HepG2 (cell line): ENCODE data around the gene SMC6. TPM values are rescaled to one million over a fixed set of nuclear protein-coding genes. Genes with fewer than 3 reads are reported as not detected.

ENCODE experiments used
- ATAC-seq: fragments of 200-7000 bp; cut with Tn5 transposase; 3 replicates; pipeline ENCODE4 v1.9.1; 2020; ENCODE audit warnings: mild to moderate bottlenecking, moderate library complexity
- BruUV-seq: library from RNA; stranded (reverse); fragments of 400-500 nt; replicated peaks from 2 replicates; lab custom pipeline; 2021; lab: Mats Ljungman, UMichigan
- CTCF ChIA-PET: fragments of 300-600 bp; formaldehyde crosslinking; extraction: SDS; loops from one replicate; lab custom pipeline; 2021; ENCODE audit warnings: low total read pairs, inconsistent platforms, low intra/inter-chr PET ratio; lab: Yijun Ruan, JAX
- POLR2A ChIA-PET: fragments of 350-600 bp; sonication (Branson Sonifier 250); formaldehyde crosslinking; loops from one replicate; lab custom pipeline; 2020; ENCODE audit warnings: antibody characterized with exemption, inconsistent platforms; lab: Yijun Ruan, JAX
- DNase-seq: peaks from one replicate; pipeline ENCODE4 v3.0.0-alpha.2; 2015; ENCODE audit warnings: low spot score
- FAIRE-seq: peaks from 3 replicates; lab custom pipeline; 2011; peaks lifted over from hg19 to GRCh38; lab: Jason Lieb, UNC
- H2AFZ ChIP-seq: one replicate; pipeline ENCODE4 v1.6.1; 2011; ENCODE audit warnings: low read length, inconsistent platforms
- H3K27ac ChIP-seq: fragments of 300-600 bp; 3 replicates; pipeline ENCODE4 v1.8.0; 2011; ENCODE audit warnings: mixed run types, mild to moderate bottlenecking, mixed read lengths, low read length, inconsistent platforms; ENCODE audit not compliant: insufficient read depth; ENCODE audit errors: extremely low read length
- H3K27me3 ChIP-seq, 2 experiments: fragments of 200-600 bp in 1 of 2; 2 replicates in 1 of 2; 3 replicates in 1 of 2; pipeline versions ENCODE4 v1.6.0 to v1.8.0; 2011; ENCODE audit warnings: low read length in 2 of 2, mild to moderate bottlenecking in 2 of 2, moderate library complexity in 2 of 2, inconsistent platforms in 1 of 2; ENCODE audit not compliant: insufficient read depth in 2 of 2, control insufficient read depth in 1 of 2
- H3K36me3 ChIP-seq, 2 experiments: fragments of 200-600 bp in 1 of 2; replicated peaks in 1 of 2; 2 replicates in 1 of 2; 3 replicates in 1 of 2; pipeline versions ENCODE4 v1.5.1 to v1.8.0; 2011; ENCODE audit warnings: low read length in 2 of 2, inconsistent platforms in 1 of 2; ENCODE audit not compliant: insufficient read depth in 2 of 2, control insufficient read depth in 1 of 2
- H3K4me1 ChIP-seq: 2 replicates; pipeline ENCODE4 v1.5.1; 2012; ENCODE audit warnings: low read length, inconsistent platforms; ENCODE audit not compliant: insufficient read depth
- H3K4me2 ChIP-seq: 2 replicates; pipeline ENCODE4 v1.6.0; 2011; ENCODE audit warnings: low read depth, low read length, inconsistent platforms
- H3K4me3 ChIP-seq, 3 experiments: fragments of 200-600 bp in 1 of 3; sonication (generic), shearing (Covaris generic) in 1 of 3; replicated peaks in 1 of 3; 2 replicates each; pipeline ENCODE4 v1.5.1; 2011 to 2016; ENCODE audit warnings: low read length in 3 of 3, inconsistent platforms in 2 of 3, low read depth in 2 of 3, mild to moderate bottlenecking in 2 of 3, control low read depth in 1 of 3, mixed read lengths in 1 of 3; ENCODE audit not compliant: insufficient read depth in 1 of 3
- H3K79me2 ChIP-seq: one replicate; pipeline ENCODE4 v1.6.1; 2011; ENCODE audit warnings: low read length, inconsistent platforms; ENCODE audit not compliant: insufficient read depth
- H3K9ac ChIP-seq: 2 replicates; pipeline ENCODE4 v1.6.0; 2011; ENCODE audit warnings: mild to moderate bottlenecking, low read depth, low read length, inconsistent platforms; ENCODE audit not compliant: insufficient read depth
- H3K9me3 ChIP-seq: 2 replicates; pipeline ENCODE4 v1.5.1; 2012; ENCODE audit warnings: mild to moderate bottlenecking, low read length
- H4K20me1 ChIP-seq: 2 replicates; pipeline ENCODE4 v1.6.0; 2011; ENCODE audit warnings: inconsistent platforms, mild to moderate bottlenecking, low read length, moderate library complexity; ENCODE audit not compliant: insufficient read depth
- DNMT1 ChIP-seq: sonication (generic); formaldehyde crosslinking; IDR thresholded peaks from 2 replicates; pipeline ENCODE4 v1.5.1; 2020; ENCODE audit warnings: mild to moderate bottlenecking, missing genetic modification reagents
- MEIS2 ChIP-seq: sonication (generic); formaldehyde crosslinking; IDR thresholded peaks from 2 replicates; pipeline ENCODE4 v1.9.0; 2021; ENCODE audit warnings: mild to moderate bottlenecking, missing genetic modification reagents
- MIER2 ChIP-seq: IDR thresholded peaks from 2 replicates; pipeline ENCODE4 v1.6.1; 2016; ENCODE audit warnings: missing biosample characterization, missing genetic modification reagents
- PRDM15 ChIP-seq: sonication (generic); formaldehyde crosslinking; IDR thresholded peaks from 2 replicates; pipeline ENCODE4 v1.4.0; 2020; ENCODE audit warnings: missing genetic modification reagents
- REL ChIP-seq: sonication (generic); formaldehyde crosslinking; conservative IDR thresholded peaks from 2 replicates; pipeline ENCODE4 v1.8.0; 2022; ENCODE audit warnings: mild to moderate bottlenecking, missing genetic modification reagents, moderate library complexity
- RXRB ChIP-seq: IDR thresholded peaks from 2 replicates; pipeline ENCODE4 v1.6.1; 2016; ENCODE audit warnings: borderline replicate concordance, missing genetic modification reagents, missing compliant biosample characterization
- THAP11 ChIP-seq: IDR thresholded peaks from 2 replicates; pipeline ENCODE4 v1.6.1; 2016; ENCODE audit warnings: missing biosample characterization, missing genetic modification reagents
- ZBTB37 ChIP-seq: sonication (generic); formaldehyde crosslinking; IDR thresholded peaks from 2 replicates; pipeline ENCODE4 v1.4.0; 2020; ENCODE audit warnings: mild to moderate bottlenecking, missing genetic modification reagents
- ZFP36L2 ChIP-seq: sonication (generic); formaldehyde crosslinking; IDR thresholded peaks from 2 replicates; pipeline ENCODE4 v1.4.0; 2020; ENCODE audit warnings: missing genetic modification reagents
- ZIK1 ChIP-seq: sonication (generic); formaldehyde crosslinking; IDR thresholded peaks from 2 replicates; pipeline ENCODE4 v1.5.0; 2020; ENCODE audit warnings: mild to moderate bottlenecking, low read depth, missing genetic modification reagents, borderline replicate concordance
- ZNF136 ChIP-seq: sonication (generic); formaldehyde crosslinking; IDR thresholded peaks from 2 replicates; pipeline ENCODE4 v1.8.1; 2022; ENCODE audit warnings: low read depth, mild to moderate bottlenecking, moderate library complexity, missing genetic modification reagents
- ZNF781 ChIP-seq: sonication (generic); formaldehyde crosslinking; IDR thresholded peaks from 2 replicates; pipeline ENCODE4 v1.5.1; 2020; ENCODE audit warnings: borderline replicate concordance, mild to moderate bottlenecking, missing genetic modification reagents; ENCODE audit errors: not compliant biosample characterization
- ZNF891 ChIP-seq: sonication (generic); formaldehyde crosslinking; IDR thresholded peaks from 2 replicates; pipeline ENCODE4 v1.5.0; 2020; ENCODE audit warnings: mild to moderate bottlenecking, missing genetic modification reagents
- WGBS: methylation state at CpG from one replicate; pipeline ENCODE4 v1.1.6; 2017; ENCODE audit warnings: low lambda C conversion rate; 5-methylcytosine and 5-hydroxymethylcytosine counted together
- in situ Hi-C: cut with HindIII; loops from 2 replicates; pipeline ENCODE4 v1.10.0; 2017; ENCODE audit warnings: low pct_unique_long_range_greater_than_20kb; ENCODE audit not compliant: extremely low pct_ligation_motif_present
- intact Hi-C: fragments of 100-400 bp; cut with micrococcal nuclease; formaldehyde crosslinking; loops from one replicate; pipeline ENCODE4 v1.10.0; 2022; ENCODE audit not compliant: unreplicated experiment
- polyA plus RNA-seq, 8 experiments: library from polyadenylated mRNA; depleted of rRNA in 3 of 8; stranded (reverse) in 7 of 8; unstranded in 1 of 8; fragments of >200 nt; fragmentation: Illumina TruSeq in 4 of 8; extraction: Trizol in 4 of 8; gene quantifications; 2 replicates each; pipeline versions ENCODE4 v1.2.1 to v1.2.3, GENCODE V29; 2011 to 2016; ENCODE audit warnings: low read depth in 4 of 8, missing spikeins in 1 of 8, mixed read lengths in 1 of 8; ENCODE audit not compliant: insufficient read depth in 1 of 8
- total RNA-seq, 5 experiments: library from RNA; depleted of rRNA; stranded (reverse); fragments of >200 nt; fragmentation: Illumina TruSeq; extraction: Trizol; gene quantifications; 2 replicates each; pipeline ENCODE4 v1.2.3, GENCODE V29; 2016; ENCODE audit warnings: low read depth in 1 of 5
- TF ChIP-seq, protein P1 (sequence below): sonication (generic); formaldehyde crosslinking; IDR thresholded peaks from 2 replicates; pipeline ENCODE4 v1.5.0; 2020; ENCODE audit warnings: missing genetic modification reagents
- TF ChIP-seq, protein P2 (sequence below): sonication (generic); formaldehyde crosslinking; IDR thresholded peaks from 2 replicates; pipeline ENCODE4 v1.8.1; 2023; ENCODE audit warnings: mild to moderate bottlenecking, missing genetic modification reagents

SMC6 gene
- total and polyA plus RNA-seq, 2 of the 13 experiments (the other 11 are each of a cell fraction or from before 2014, with no cell fraction given): 18.9 to 55.3 TPM

DNA sequence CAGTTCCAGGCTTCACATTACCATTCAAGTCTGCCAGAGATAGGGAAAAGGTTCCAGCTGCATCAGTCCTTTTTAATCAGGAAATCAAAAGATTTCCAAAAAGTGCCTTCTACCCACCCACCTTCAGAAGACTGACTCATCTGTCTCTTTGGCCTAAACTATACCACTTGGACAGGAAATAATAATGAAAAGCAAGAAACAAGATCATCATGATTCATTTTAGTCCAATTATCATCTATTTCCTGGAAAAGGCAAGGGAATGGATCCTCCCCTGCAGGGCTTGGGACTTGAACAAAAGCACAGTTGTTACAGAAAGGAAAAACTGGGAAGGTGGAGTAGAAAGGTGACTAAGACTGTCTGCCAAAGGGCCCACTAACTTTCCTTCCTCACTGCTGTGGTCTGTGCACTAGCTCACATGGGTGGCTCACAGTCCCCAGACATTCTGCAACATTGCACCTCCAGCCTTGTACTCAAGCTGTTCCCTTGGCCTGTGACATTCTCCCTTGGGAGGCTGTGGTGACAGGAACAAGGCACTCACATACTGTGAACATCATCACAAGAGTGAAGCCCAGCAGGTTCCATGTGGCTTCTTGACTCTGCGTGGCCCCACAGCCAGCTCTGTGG is 137.8 kb downstream of the SMC6 start:
- POLR2A ChIA-PET: no interaction called here
- CTCF ChIA-PET: no interaction called here
- BruUV-seq: no TSS peak
- Histone ChIP-seq H3K9me3 (no peaks in the 10 kb centered on the region), H2AFZ (no peak overlapping the region), H3K4me3 (no peak overlapping the region), H3K4me1 (no peaks in the 10 kb centered on the region), H4K20me1 (no peaks in the 10 kb centered on the region), H3K27me3 (no peaks in the 10 kb centered on the region), H3K27ac (no peak overlapping the region), H3K4me2 (no peak overlapping the region), H3K36me3 (peaks cover 19 to 36% of the 10 kb centered on the region in 2 experiments; a peak in 4 of 5 replicates), H3K79me2 (no peaks in the 10 kb centered on the region), H3K9ac (no peak overlapping the region)
- in situ Hi-C loops (no loop called here), intact Hi-C loops (no loop called here)
- WGBS: 100% methylated on average over 1 of the region's 1 CpG
- DNase-seq: peak; percentile 30
- no peak for ATAC-seq
- FAIRE-seq: no peak
- TF ChIP-seq MEIS2 (CRISPR knock-in tag) (no peak), ZNF136 (CRISPR knock-in tag) (no peak), REL (CRISPR knock-in tag) (no peak), PRDM15 (CRISPR knock-in tag) (no peak), MIER2 (CRISPR knock-in tag) (no peak), DNMT1 (CRISPR knock-in tag) (no peak), THAP11 (CRISPR knock-in tag) (no peak), ZFP36L2 (CRISPR knock-in tag) (no peak), ZBTB37 (CRISPR knock-in tag) (no peak), ZIK1 (CRISPR knock-in tag) (no peak), RXRB (CRISPR knock-in tag) (no peak), ZNF781 (no peak), ZNF891 (CRISPR knock-in tag) (no peak)
- TF ChIP-seq, protein P1, sequence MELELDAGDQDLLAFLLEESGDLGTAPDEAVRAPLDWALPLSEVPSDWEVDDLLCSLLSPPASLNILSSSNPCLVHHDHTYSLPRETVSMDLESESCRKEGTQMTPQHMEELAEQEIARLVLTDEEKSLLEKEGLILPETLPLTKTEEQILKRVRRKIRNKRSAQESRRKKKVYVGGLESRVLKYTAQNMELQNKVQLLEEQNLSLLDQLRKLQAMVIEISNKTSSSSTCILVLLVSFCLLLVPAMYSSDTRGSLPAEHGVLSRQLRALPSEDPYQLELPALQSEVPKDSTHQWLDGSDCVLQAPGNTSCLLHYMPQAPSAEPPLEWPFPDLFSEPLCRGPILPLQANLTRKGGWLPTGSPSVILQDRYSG (CRISPR knock-in tag): no peak
- TF ChIP-seq, protein P2, sequence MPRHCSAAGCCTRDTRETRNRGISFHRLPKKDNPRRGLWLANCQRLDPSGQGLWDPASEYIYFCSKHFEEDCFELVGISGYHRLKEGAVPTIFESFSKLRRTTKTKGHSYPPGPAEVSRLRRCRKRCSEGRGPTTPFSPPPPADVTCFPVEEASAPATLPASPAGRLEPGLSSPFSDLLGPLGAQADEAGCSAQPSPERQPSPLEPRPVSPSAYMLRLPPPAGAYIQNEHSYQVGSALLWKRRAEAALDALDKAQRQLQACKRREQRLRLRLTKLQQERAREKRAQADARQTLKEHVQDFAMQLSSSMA: no peak
